Measurements from ENCODE around the gene CAMSAP3.
A peak's percentile ranks its signal among the peaks of the same experiment; 100 is the strongest.

CAMSAP3 gene, protein sequence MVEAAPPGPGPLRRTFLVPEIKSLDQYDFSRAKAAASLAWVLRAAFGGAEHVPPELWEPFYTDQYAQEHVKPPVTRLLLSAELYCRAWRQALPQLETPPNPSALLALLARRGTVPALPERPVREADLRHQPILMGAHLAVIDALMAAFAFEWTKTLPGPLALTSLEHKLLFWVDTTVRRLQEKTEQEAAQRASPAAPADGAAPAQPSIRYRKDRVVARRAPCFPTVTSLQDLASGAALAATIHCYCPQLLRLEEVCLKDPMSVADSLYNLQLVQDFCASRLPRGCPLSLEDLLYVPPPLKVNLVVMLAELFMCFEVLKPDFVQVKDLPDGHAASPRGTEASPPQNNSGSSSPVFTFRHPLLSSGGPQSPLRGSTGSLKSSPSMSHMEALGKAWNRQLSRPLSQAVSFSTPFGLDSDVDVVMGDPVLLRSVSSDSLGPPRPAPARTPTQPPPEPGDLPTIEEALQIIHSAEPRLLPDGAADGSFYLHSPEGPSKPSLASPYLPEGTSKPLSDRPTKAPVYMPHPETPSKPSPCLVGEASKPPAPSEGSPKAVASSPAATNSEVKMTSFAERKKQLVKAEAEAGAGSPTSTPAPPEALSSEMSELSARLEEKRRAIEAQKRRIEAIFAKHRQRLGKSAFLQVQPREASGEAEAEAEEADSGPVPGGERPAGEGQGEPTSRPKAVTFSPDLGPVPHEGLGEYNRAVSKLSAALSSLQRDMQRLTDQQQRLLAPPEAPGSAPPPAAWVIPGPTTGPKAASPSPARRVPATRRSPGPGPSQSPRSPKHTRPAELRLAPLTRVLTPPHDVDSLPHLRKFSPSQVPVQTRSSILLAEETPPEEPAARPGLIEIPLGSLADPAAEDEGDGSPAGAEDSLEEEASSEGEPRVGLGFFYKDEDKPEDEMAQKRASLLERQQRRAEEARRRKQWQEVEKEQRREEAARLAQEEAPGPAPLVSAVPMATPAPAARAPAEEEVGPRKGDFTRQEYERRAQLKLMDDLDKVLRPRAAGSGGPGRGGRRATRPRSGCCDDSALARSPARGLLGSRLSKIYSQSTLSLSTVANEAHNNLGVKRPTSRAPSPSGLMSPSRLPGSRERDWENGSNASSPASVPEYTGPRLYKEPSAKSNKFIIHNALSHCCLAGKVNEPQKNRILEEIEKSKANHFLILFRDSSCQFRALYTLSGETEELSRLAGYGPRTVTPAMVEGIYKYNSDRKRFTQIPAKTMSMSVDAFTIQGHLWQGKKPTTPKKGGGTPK
- total RNA-seq: 0 to 3.6 (median 0.04) reads per million in 17 experiments

GRCh38 chr19:7595466-7596133 lies at the start of gene CAMSAP3:
TSS of gene CAMSAP3 (plus strand) at chr19:7595863. CDS start at chr19:7596003, 140 bp downstream.
- peak in 2 of 4 experiments; percentile 30 to 48 for DNase-seq

DNA sequence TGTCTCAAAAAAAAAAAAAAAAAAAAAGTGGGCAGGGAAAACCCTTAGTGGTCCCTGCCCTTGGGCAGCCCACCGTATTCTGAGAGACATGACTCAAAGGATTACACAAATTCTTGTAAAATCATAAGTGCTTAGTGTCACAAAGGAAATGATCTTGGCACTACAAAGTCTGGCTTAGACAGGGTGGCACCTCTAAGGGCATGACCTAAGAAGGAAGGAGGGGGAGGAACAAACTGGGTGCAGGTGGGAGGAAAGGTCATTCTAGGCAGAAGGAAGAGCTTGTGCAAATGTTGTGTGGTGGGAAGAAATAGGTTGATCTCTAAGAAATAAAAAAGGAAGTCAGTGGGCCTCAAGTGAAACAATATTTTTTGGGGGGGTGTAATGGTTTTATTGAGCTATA lies 49.8 kb upstream of the CAMSAP3 start:
- peak; percentile 66 to 92 (median 82) for DNase-seq

GRCh38 chr19:7547159-7547558 lies 48.5 kb upstream of the CAMSAP3 start:
- no peak for DNase-seq

DNA sequence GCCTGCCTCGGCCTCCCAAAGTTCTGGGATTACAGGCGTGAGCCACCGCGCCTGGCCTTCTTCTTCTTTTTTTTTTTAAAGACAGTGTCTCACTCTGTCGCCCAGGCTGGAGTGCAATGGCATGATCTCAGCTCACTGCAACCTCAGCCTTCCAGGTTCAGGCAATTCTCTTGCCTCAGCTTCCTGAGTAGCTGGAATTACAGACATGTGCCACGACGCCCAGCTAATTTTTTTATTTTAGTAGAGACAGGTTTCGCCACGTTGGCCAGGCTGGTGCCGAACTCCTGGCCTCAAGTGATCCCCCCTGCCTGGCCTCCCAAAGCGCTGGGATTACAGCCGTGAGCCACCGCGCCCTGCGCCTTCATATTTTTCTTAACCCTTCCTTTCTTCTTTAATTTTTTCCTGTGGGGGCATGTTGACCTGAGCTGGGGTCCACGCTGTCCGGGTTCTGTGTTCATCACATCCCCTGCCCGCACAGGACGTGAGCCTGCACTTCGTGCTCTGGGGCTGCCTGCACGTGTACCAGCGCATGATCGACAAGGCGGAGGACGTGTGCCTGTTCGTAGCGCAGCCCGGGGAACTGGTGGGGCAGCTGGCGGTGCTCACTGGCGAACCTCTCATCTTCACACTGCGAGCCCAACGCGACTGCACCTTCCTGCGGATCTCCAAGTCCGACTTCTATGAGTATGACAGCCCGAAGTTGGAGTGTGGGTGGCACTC lies 46.1 kb upstream of the CAMSAP3 start:
- DNase-seq: no peak

- no peak for DNase-seq
These were observed 45.4 kb upstream of the CAMSAP3 start for GRCh38 chr19:7550169-7550770.

GRCh38 chr19:7550987-7551761 lies 44.5 kb upstream of the CAMSAP3 start:
- DNase-seq: no peak

GRCh38 chr19:7552781-7553180 lies 42.9 kb upstream of the CAMSAP3 start:
- DNase-seq: no peak

- DNase-seq: no peak
These were observed 41.1 kb upstream of the CAMSAP3 start for GRCh38 chr19:7554565-7554964.

DNA sequence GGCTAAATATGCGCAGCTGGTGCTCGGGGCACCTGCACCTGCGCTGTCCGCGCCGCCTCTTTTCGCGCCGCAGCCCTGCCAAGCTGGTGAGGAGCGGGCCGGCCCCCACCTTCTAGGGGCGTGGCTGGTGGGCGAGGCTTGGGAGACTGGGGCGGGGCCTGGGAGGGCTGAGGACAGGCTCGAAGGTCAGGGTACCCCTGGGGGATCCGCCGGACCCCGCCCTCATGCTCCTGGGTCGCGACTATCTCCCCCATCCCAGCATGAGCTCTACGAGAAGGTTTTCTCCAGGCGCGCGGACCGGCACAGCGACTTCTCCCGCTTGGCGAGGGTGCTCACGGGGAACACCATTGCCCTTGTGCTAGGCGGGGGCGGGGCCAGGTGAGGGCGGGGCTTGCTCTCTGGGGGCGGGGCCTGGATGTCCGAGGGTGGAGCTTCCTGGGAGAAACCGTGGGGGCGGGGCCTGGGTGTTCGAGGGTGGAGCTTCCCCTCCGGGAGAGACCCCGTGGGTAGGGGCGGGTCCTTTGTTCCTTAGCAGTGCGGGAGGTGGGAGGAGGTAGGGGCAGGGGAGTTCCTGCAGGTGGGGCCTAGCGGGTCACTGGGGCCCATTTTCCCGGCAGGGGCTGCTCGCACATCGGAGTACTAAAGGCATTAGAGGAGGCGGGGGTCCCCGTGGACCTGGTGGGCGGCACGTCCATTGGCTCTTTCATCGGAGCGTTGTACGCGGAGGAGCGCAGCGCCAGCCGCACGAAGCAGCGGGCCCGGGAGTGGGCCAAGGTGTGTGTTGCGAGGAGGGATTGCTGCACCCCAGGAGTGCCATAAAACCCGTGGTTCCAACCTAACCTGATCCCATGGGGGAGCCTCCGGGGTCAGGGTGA lies 40.4 kb upstream of the CAMSAP3 start:
- peak in 1 of 4 experiments; percentile 31 for DNase-seq

GRCh38 chr19:7556696-7557315 lies 38.9 kb upstream of the CAMSAP3 start:
- no peak for DNase-seq

DNA sequence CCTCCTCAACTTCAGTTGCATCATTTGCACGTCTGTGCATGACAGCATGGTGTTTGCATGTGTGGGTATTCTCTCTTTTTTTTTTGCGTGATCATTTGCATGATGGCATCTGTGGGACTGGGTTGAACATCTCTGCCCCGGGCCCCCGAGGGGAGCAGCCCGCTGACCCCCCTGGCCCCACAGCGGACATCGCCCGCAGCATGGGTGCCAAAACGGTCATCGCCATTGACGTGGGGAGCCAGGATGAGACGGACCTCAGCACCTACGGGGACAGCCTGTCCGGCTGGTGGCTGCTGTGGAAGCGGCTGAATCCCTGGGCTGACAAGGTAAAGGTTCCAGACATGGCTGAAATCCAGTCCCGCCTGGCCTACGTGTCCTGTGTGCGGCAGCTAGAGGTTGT lies 37.0 kb upstream of the CAMSAP3 start:
- no peak for DNase-seq

DNA sequence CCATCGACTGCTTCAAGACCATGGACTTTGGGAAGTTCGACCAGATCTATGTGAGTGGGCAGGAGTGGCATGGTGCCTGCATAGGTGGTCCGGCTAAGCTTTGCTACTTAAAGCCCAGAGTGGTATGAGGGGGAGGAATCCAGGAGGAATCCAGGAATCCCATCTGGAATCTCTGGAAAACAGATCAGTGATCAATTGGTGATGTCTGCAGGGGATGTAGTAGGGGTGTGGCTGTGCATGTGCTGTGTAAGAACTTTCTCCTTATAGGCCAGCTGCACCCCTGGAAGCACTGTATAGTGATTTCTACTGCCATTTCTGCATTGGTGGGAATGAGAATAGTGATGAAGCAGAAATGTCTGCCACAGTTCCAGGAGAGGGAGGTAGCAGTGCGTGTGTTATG lies 36.6 kb upstream of the CAMSAP3 start:
- no peak for DNase-seq

DNA sequence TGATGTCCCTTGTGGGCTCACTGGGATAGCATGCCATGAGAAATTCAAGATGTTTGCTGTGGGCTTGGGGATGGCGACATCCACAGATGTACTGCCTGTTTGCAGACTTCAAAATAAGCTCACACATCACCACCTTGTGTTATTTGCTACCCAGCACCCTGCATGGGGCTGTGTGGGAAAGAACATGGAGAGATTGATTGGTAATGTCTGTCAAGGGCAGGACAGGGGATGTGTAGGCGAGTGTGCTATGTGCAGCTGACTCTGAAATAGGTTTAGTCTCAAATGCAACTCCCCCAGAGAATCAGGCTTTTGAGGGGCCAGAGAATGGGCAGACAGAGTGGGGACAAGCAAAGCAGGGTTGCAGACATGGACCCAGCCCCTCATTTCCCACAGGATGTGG lies 35.4 kb upstream of the CAMSAP3 start:
- no peak for DNase-seq

GRCh38 chr19:7561325-7561724 lies 34.3 kb upstream of the CAMSAP3 start:
- DNase-seq: no peak

DNA sequence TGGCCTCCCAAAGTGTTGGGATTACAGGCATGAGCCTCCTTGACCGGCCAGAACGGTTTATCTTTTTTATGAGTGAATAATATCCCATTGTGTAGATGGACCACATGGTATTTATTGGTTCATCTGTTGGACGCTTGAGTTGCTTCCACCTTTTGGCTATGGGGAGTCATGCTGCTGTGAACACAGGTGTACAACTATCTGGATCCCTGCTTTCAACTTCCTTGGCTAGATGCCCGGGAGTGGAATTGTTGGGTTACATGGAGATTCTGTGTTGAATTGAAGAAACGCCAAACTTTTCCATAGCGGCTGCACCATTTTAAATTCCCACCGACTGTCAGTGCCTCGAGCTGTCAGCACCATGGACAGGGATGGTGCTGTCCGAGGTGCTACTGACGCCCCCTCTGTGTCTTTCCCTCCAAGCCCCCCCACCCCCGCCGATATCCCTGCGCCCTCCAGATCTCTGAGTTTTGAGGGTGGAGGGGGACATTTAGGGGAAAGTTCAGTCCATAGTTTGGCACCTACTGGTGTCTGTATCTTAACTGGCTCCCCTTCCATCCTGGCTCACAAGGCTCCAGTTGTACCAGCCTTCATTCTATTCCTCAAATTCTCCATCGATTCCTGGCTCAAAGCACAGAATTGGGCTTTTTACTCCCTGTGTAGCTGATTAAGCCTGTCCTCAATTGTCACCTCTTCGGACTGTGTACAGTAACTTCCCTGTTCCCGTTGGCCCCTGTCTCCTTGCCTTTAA lies 32.8 kb upstream of the CAMSAP3 start:
- DNase-seq: no peak

DNA sequence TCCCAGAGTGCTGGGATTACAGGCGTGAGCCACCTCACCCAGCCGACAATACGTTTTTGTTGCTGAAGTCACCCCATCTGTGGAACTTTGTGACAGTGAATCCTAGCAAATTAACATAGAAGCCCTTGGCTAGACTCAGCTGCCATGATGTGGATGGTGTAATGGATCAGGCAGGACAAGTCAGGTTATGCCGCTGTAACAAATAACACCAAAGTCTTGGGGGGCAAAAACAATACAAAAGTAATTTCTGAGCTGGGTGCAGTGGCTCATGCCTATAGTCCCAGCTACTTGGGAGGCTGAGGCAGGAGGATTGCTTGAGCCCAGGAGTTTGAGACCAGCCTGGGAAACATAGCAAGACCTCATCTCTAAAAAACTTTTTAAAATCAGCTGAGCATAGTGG lies 30.8 kb upstream of the CAMSAP3 start:
- DNase-seq: no peak

DNA sequence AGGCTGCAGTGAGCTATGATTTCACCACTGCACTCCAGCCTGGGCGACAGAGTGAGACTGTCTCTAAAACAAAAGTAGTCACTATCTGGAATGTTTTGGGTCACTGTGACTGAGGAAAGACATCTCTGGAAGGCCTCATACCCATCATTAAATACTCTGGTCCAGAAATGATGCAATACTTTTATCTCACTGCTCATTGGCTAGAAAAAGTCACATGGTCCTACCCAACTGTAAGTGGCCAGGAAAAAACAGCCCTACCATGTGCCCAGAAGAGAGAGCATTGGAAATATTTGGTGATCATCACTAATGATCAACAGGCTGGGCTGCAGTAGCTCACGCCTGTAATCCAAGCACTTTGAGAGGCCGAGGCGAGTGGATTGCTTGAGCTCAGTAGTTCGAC lies 30.3 kb upstream of the CAMSAP3 start:
- no peak for DNase-seq

DNA sequence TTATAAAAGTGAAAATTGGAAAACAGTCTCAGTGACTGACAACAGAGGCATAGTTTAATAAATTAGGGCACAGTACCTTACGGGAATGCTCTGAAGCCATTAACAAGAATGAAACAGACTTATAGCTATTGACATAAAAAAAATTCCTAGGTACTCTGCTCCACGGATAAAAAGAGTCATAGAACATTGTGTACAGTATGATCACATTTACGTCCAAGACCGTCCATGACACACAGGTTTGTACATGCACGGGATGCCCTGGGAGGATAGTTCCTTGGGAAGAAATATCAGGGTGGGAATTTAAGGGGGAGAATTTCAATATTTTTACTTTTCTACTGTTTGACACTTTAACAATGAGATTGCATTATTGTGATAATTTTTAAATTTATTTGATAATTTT lies 24.9 kb upstream of the CAMSAP3 start:
- no peak for DNase-seq
